Mucosa of rectum (tissue), 2 donors: ENCODE data around the gene ZSWIM6.

Source experiments
- H3K27ac ChIP-seq, 2 donors: one replicate each; pipeline ENCODE4 v1.7.0; 2013; ENCODE audit warnings: inconsistent platforms in 2 of 2, low read depth in 2 of 2, low read length in 2 of 2
- H3K27me3 ChIP-seq, 2 donors: one replicate each; pipeline ENCODE4 v1.7.0; 2013; ENCODE audit warnings: low read length in 2 of 2; ENCODE audit not compliant: control insufficient read depth in 2 of 2, insufficient read depth in 2 of 2
- H3K36me3 ChIP-seq, 2 donors: one replicate each; pipeline ENCODE4 v1.7.0; 2013; ENCODE audit warnings: low read length in 2 of 2; ENCODE audit not compliant: control insufficient read depth in 2 of 2, insufficient read depth in 2 of 2
- H3K4me1 ChIP-seq, 2 donors: one replicate each; pipeline ENCODE4 v1.7.0; 2013; ENCODE audit warnings: low read length in 2 of 2, mild to moderate bottlenecking in 1 of 2; ENCODE audit not compliant: control insufficient read depth in 2 of 2, insufficient read depth in 2 of 2
- H3K4me3 ChIP-seq, 2 donors: one replicate each; pipeline ENCODE4 v1.7.0; 2013; ENCODE audit warnings: low read length in 2 of 2
- H3K9ac ChIP-seq, 2 donors: one replicate each; pipeline ENCODE4 v1.7.0; 2013; ENCODE audit warnings: low read length in 2 of 2, low read depth in 1 of 2, mild to moderate bottlenecking in 1 of 2
- H3K9me3 ChIP-seq, 2 donors: one replicate each; pipeline ENCODE4 v1.7.0; 2013; ENCODE audit warnings: low read length in 2 of 2; ENCODE audit not compliant: control insufficient read depth in 2 of 2
- donor health status: healthy.
- donor health status: Normal muscosa, but diverticular disease.

The ZSWIM6 gene

GRCh38 chr5:61493973-61494372 lies 161.9 kb downstream of the ZSWIM6 start:
- H3K4me3 ChIP-seq: no peak overlapping the region
- no peaks in the 10 kb centered on the region for H3K27me3 ChIP-seq
- no peak overlapping the region for H3K27ac ChIP-seq
- H3K9me3 ChIP-seq: no peaks in the 10 kb centered on the region
- H3K36me3 ChIP-seq: peaks cover 10 to 11% of the 10 kb centered on the region in 2 donors
- no peak overlapping the region for H3K9ac ChIP-seq
- no peaks in the 10 kb centered on the region for H3K4me1 ChIP-seq

- Histone ChIP-seq H3K27ac (no peak overlapping the region), H3K4me1 (no peaks in the 10 kb centered on the region), H3K9ac (no peak overlapping the region), H3K36me3 (peaks cover 10 to 11% of the 10 kb centered on the region in 2 donors), H3K9me3 (no peaks in the 10 kb centered on the region), H3K27me3 (no peaks in the 10 kb centered on the region), H3K4me3 (no peak overlapping the region)
Measured at GRCh38 chr5:61496446-61496845, 164.4 kb downstream of the ZSWIM6 start.

GRCh38 chr5:61496860-61497259 lies 164.8 kb downstream of the ZSWIM6 start:
- Histone ChIP-seq H3K9ac (no peak overlapping the region), H3K27ac (no peak overlapping the region), H3K36me3 (peaks cover 10 to 11% of the 10 kb centered on the region in 2 donors), H3K9me3 (no peaks in the 10 kb centered on the region), H3K4me1 (no peaks in the 10 kb centered on the region), H3K27me3 (no peaks in the 10 kb centered on the region), H3K4me3 (no peak overlapping the region)

GRCh38 chr5:61498121-61498520 lies 166.1 kb downstream of the ZSWIM6 start:
- Histone ChIP-seq H3K4me3 (no peak overlapping the region), H3K27ac (no peak overlapping the region), H3K4me1 (no peaks in the 10 kb centered on the region), H3K36me3 (peaks cover 10 to 11% of the 10 kb centered on the region in 2 donors), H3K9ac (no peak overlapping the region), H3K27me3 (no peaks in the 10 kb centered on the region), H3K9me3 (no peaks in the 10 kb centered on the region)

GRCh38 chr5:61501971-61502370 lies 169.9 kb downstream of the ZSWIM6 start:
- Histone ChIP-seq H3K9ac (no peak overlapping the region), H3K27ac (no peak overlapping the region), H3K36me3 (peaks cover 0 to 3% of the 10 kb centered on the region in 2 donors), H3K9me3 (no peaks in the 10 kb centered on the region), H3K27me3 (no peaks in the 10 kb centered on the region), H3K4me3 (no peak overlapping the region), H3K4me1 (no peaks in the 10 kb centered on the region)

- H3K4me1 ChIP-seq: no peaks in the 10 kb centered on the region
- H3K9me3 ChIP-seq: no peaks in the 10 kb centered on the region
- no peaks in the 10 kb centered on the region for H3K27me3 ChIP-seq
- H3K4me3 ChIP-seq: no peak overlapping the region
- H3K36me3 ChIP-seq: peaks cover 0 to 2% of the 10 kb centered on the region in 2 donors
- no peak overlapping the region for H3K27ac ChIP-seq
- H3K9ac ChIP-seq: no peak overlapping the region
Measured at GRCh38 chr5:61504143-61504770, 172.2 kb downstream of the ZSWIM6 start.

- no peak overlapping the region for H3K4me3 ChIP-seq
- H3K4me1 ChIP-seq: no peaks in the 10 kb centered on the region
- H3K27ac ChIP-seq: no peak overlapping the region
- H3K36me3 ChIP-seq: peaks cover 0 to 3% of the 10 kb centered on the region in 2 donors
- H3K27me3 ChIP-seq: no peaks in the 10 kb centered on the region
- H3K9me3 ChIP-seq: no peaks in the 10 kb centered on the region
- no peak overlapping the region for H3K9ac ChIP-seq
Measured at GRCh38 chr5:61505281-61505680, 173.2 kb downstream of the ZSWIM6 start.

GRCh38 chr5:61507232-61507631 lies 175.2 kb downstream of the ZSWIM6 start:
- H3K4me1 ChIP-seq: no peaks in the 10 kb centered on the region
- no peaks in the 10 kb centered on the region for H3K27me3 ChIP-seq
- H3K36me3 ChIP-seq: peaks cover 2 to 3% of the 10 kb centered on the region in 2 donors
- no peak overlapping the region for H3K4me3 ChIP-seq
- H3K27ac ChIP-seq: no peak overlapping the region
- H3K9ac ChIP-seq: no peak overlapping the region
- H3K9me3 ChIP-seq: no peaks in the 10 kb centered on the region

GRCh38 chr5:61516946-61517345 lies 184.9 kb downstream of the ZSWIM6 start:
- Histone ChIP-seq H3K4me3 (no peak overlapping the region), H3K9ac (no peak overlapping the region), H3K27me3 (no peaks in the 10 kb centered on the region), H3K36me3 (peaks cover 3 to 5% of the 10 kb centered on the region in 2 donors), H3K9me3 (no peaks in the 10 kb centered on the region), H3K27ac (no peak overlapping the region), H3K4me1 (no peaks in the 10 kb centered on the region)

GRCh38 chr5:61519728-61520277 lies 187.7 kb downstream of the ZSWIM6 start:
- H3K36me3 ChIP-seq: peaks cover 3 to 6% of the 10 kb centered on the region in 2 donors
- H3K9ac ChIP-seq: no peak overlapping the region
- no peak overlapping the region for H3K4me3 ChIP-seq
- H3K27me3 ChIP-seq: no peaks in the 10 kb centered on the region
- no peak overlapping the region for H3K27ac ChIP-seq
- no peaks in the 10 kb centered on the region for H3K9me3 ChIP-seq
- H3K4me1 ChIP-seq: no peaks in the 10 kb centered on the region
